Stomach (tissue), 9 donors: ENCODE measurements around the gene EMP3. TPM values are rescaled to one million over a fixed set of nuclear protein-coding genes. Genes with fewer than 3 reads are reported as not detected.

Source experiments
- DNase-seq, 2 donors: peaks; one replicate each; pipeline versions ENCODE4 v3.0.0 to v3.0.0-alpha.2; 2013 to 2019
- H3K27ac ChIP-seq, 5 donors: fragments of 200-600 bp in 4 of 5; sonication (generic) in 4 of 5; one replicate each; pipeline ENCODE4 v1.5.1; 2013 to 2019; ENCODE audit warnings: mild to moderate bottlenecking in 1 of 5, moderate library complexity in 1 of 5
- H3K27me3 ChIP-seq, 3 donors: fragments of 200-600 bp; sonication (generic); one replicate each; pipeline ENCODE4 v1.5.1; 2017 to 2019; ENCODE audit warnings: mixed run types in 1 of 3
- H3K36me3 ChIP-seq, 4 donors: fragments of 200-600 bp; sonication (generic); 1 replicate in 3 of 4; 2 replicates in 1 of 4; pipeline ENCODE4 v1.5.1; 2016 to 2019
- H3K4me1 ChIP-seq, 4 donors: fragments of 200-600 bp; sonication (generic); one replicate each; pipeline ENCODE4 v1.5.1; 2016 to 2019
- H3K4me3 ChIP-seq, 4 donors: fragments of 200-600 bp; sonication (generic) in 3 of 4; one replicate each; pipeline ENCODE4 v1.5.1; 2016 to 2019; ENCODE audit warnings: mild to moderate bottlenecking in 1 of 4
- H3K9me3 ChIP-seq, 4 donors: fragments of 200-600 bp; sonication (generic); one replicate each; pipeline ENCODE4 v1.5.1; 2016 to 2019
- EP300 ChIP-seq: sonication (generic); formaldehyde crosslinking; IDR thresholded peaks from one replicate; pipeline ENCODE4 v1.6.1; 2017; ENCODE audit warnings: antibody characterized with exemption
- POLR2A ChIP-seq, 4 donors: fragments of 450-650 bp; IDR thresholded peaks; one replicate each; pipeline ENCODE4 v1.6.1; 2016; ENCODE audit warnings: antibody characterized with exemption in 4 of 4, control low read depth in 2 of 4, mild to moderate bottlenecking in 1 of 4, moderate library complexity in 1 of 4
- POLR2AphosphoS5 ChIP-seq, 3 donors: sonication (generic); formaldehyde crosslinking; IDR thresholded peaks; one replicate each; pipeline ENCODE4 v1.6.1; 2016; ENCODE audit warnings: antibody characterized with exemption in 3 of 3
- WGBS, 5 donors: extraction: QIAGEN DNeasy Blood & Tissue Kit in 3 of 5; methylation state at CpG; one replicate each; pipeline versions ENCODE4 v1.1.5 to v1.1.7; 2013 to 2018; 5-methylcytosine and 5-hydroxymethylcytosine counted together
- intact Hi-C: fragments of 100-400 bp; cut with DNase I; formaldehyde crosslinking; loops from one replicate; pipeline ENCODE4 v1.15.1; 2023; ENCODE audit warnings: low total_unique reads
- polyA plus RNA-seq, 3 donors: library from polyadenylated mRNA; stranded (reverse); fragments of 200-250 nt; gene quantifications; one replicate each; pipeline ENCODE4 v1.2.3, GENCODE V29; 2013
- total RNA-seq, 5 donors: library from RNA; depleted of rRNA; stranded (reverse); fragments of >200 nt; gene quantifications; one replicate each; pipeline versions ENCODE4 v1.1.0 to v1.2.3, GENCODE V29; 2014 to 2016
- TF ChIP-seq, protein P1 (sequence below), 7 experiments: fragments of 450-650 bp in 4 of 7; fragments of 200-600 bp in 3 of 7; sonication (generic) in 3 of 7; IDR thresholded peaks; one replicate each; pipeline ENCODE4 v1.5.1; 2016 to 2019; ENCODE audit warnings: antibody characterized with exemption in 7 of 7, control low read depth in 2 of 7, mild to moderate bottlenecking in 1 of 7
- donor health status: healthy with polysubstance abuse.
- donor health status: Bipolar disorder and iron deficiency.
- donor health status: healthy.

EMP3 gene
- total and polyA plus RNA-seq, 8 donors = 6.4 to 61.4 (median 44.4) TPM

DNA sequence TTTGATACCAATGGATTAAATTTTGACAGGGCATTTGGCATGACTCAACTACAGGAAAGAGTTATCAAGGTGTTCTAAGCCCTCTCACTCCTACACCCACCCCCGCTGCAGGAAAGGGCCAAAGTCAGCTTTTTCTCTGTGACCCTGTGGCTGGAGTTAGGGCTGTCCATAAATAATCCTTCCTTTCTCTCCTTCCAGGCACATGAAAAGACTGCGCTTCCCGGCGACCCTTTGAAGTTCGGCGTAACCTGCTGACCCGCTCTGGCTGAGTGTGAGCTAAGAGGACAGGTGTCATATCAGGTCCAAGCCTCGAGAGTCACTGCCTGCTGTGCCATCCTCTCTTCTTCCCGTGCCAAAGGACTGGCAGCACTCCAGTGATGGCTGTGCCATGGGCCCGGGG, 29.9 kb upstream of the EMP3 start:
- peaks cover 7 to 13% (median 10%) of the 10 kb centered on the region in 4 donors for H3K4me1 ChIP-seq
- intact Hi-C loops = no loop called here
- no peak overlapping the region for H3K27ac ChIP-seq
- WGBS, 5 donors = 62 to 75% (median 69%) methylated on average over 10 of the region's 10 CpGs
- H3K4me3 ChIP-seq = no peak overlapping the region
- H3K9me3 ChIP-seq = no peaks in the 10 kb centered on the region
- TF ChIP-seq, protein P1, sequence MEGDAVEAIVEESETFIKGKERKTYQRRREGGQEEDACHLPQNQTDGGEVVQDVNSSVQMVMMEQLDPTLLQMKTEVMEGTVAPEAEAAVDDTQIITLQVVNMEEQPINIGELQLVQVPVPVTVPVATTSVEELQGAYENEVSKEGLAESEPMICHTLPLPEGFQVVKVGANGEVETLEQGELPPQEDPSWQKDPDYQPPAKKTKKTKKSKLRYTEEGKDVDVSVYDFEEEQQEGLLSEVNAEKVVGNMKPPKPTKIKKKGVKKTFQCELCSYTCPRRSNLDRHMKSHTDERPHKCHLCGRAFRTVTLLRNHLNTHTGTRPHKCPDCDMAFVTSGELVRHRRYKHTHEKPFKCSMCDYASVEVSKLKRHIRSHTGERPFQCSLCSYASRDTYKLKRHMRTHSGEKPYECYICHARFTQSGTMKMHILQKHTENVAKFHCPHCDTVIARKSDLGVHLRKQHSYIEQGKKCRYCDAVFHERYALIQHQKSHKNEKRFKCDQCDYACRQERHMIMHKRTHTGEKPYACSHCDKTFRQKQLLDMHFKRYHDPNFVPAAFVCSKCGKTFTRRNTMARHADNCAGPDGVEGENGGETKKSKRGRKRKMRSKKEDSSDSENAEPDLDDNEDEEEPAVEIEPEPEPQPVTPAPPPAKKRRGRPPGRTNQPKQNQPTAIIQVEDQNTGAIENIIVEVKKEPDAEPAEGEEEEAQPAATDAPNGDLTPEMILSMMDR (IDR thresholded peaks at IDR 0.05) = no peak
- TF ChIP-seq EP300 = no peak
- TF ChIP-seq POLR2A (IDR thresholded peaks at IDR 0.05) = no peak
- TF ChIP-seq POLR2AphosphoS5 (IDR thresholded peaks at IDR 0.05) = no peak
- no peaks in the 10 kb centered on the region for H3K36me3 ChIP-seq
- DNase-seq = no peak
- H3K27me3 ChIP-seq = peaks cover 0 to 36% (median 7%) of the 10 kb centered on the region in 3 donors

DNA sequence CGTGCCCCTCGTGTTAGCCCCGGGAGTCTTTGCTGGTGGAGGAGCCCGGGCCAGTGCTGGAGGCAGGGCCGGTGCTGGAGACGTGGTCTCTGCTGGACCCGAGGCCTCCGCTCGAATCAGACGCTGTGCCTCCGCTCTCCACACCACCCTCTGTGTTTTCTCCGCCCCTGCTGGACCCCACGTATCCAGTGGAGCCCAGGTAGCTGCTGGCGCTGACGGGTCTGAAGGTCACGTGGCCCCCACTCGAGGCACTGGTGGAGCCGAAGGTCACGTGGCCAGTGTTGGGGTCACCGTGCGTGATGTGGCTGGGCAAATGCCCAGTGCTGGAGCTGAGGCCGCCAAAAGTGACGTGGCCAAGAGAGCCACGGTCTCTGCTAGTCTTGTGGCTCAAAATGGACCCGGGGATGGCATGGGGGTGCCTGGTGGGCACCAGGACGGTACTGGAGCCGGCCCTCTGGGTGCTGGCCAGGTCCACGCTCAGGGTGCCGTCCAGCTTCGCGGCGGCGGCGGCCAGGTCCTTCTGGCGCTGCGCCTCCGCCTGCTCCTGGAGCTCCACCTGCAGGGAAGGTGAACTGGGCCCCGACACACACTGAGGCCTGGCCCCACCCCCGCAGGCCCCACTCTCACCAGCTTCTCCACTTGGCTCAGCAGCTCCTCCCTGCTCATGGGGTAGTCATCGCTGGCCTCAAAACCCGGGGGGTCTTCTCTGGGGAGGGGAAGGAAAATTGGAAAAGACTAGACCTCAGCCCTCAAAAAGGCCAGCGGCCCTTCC, 28.2 kb upstream of the EMP3 start:
- H3K27me3 ChIP-seq = peaks cover 0 to 30% (median 0%) of the 10 kb centered on the region in 3 donors
- no peak for DNase-seq
- WGBS, 5 donors = 78 to 88% (median 84%) methylated on average over 30 to 42 of the region's 42 CpGs

DNA sequence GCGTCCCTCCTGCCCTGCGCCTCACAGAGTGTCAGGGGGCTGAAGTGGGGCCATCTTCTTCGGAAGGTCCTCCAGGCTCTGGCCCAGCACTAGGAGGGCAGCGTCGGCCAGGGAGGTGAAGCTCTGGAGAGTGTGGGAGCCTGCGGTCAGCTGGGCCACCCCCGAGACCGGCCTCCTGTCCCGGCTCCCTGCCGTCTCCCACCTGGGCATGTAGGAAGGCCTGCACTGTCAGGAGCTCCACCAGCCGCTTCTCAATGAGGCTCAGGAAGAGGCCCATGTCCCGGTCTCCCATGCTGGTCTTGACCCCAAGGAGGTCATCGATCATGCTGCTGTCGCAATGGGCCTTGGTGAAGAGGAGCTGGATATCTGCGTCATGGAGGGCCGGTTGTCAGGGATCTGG, 27.4 kb upstream of the EMP3 start:
- WGBS, 5 donors = 89 to 94% (median 92%) methylated on average over 11 to 16 of the region's 16 CpGs
- H3K4me1 ChIP-seq = no peaks in the 10 kb centered on the region
- intact Hi-C loops = no loop called here

More for the DNA sequence above, 28.2 kb upstream of the EMP3 start:
- no peak for TF ChIP-seq POLR2AphosphoS5 (IDR thresholded peaks at IDR 0.05)
- TF ChIP-seq, protein P1 (IDR thresholded peaks at IDR 0.05) = no peak
- no peak for TF ChIP-seq EP300
- no peak for TF ChIP-seq POLR2A (IDR thresholded peaks at IDR 0.05)
- Histone ChIP-seq H3K36me3 (no peaks in the 10 kb centered on the region), H3K4me1 (no peaks in the 10 kb centered on the region), H3K9me3 (no peaks in the 10 kb centered on the region), H3K27ac (no peak overlapping the region), H3K4me3 (no peak overlapping the region)
- intact Hi-C loops = no loop called here

DNA sequence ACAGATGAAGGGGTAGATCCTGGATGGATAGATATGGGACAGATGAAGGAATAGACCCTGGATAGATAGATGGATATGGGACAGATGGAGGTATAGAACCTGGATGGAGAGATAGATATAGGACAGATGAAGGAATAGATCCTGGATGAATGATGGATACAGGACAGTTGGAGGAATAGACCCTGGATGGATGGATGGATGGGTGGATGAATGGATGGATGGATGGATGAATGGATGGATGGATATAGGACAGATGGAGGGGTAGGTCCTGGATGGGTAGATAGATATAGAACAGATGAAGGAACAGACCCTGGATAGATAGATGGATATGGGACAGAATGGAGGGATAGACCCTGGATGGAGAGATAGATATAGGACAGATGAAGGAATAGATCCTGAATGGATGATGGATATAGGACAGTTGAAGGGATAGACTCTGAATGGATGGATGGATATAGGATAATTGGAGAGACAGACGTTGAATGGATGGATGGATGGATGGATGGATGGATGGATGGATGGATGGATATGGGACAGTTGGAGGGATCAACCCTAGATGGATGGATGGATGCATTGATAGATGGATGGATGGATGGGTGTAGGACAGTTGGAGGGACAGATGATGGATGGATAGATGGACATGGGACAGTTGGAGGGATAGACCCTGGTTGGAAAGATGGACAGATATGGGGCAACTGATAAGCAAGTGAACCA, 23.3 kb upstream of the EMP3 start:
- TF ChIP-seq, protein P1 (IDR thresholded peaks at IDR 0.05) = no peak
- no peak for TF ChIP-seq POLR2AphosphoS5 (IDR thresholded peaks at IDR 0.05)
- TF ChIP-seq EP300 = no peak
- no peak for TF ChIP-seq POLR2A (IDR thresholded peaks at IDR 0.05)
- 87 to 95% (median 89%) methylated on average over 1 of the region's 1 CpG for WGBS, 5 donors
- Histone ChIP-seq H3K27ac (no peak overlapping the region), H3K27me3 (peaks cover 0 to 6% (median 0%) of the 10 kb centered on the region in 3 donors), H3K9me3 (no peaks in the 10 kb centered on the region), H3K4me1 (no peaks in the 10 kb centered on the region), H3K4me3 (no peak overlapping the region), H3K36me3 (no peaks in the 10 kb centered on the region)
- DNase-seq = no peak
- intact Hi-C loops = no loop called here

More for the DNA sequence above, 27.4 kb upstream of the EMP3 start:
- H3K9me3 ChIP-seq = no peaks in the 10 kb centered on the region
- no peak for DNase-seq
- H3K4me3 ChIP-seq = no peak overlapping the region
- H3K27me3 ChIP-seq = peaks cover 0 to 30% (median 0%) of the 10 kb centered on the region in 3 donors
- H3K36me3 ChIP-seq = no peaks in the 10 kb centered on the region
- TF ChIP-seq, protein P1 (IDR thresholded peaks at IDR 0.05) = no peak
- TF ChIP-seq EP300 = no peak
- no peak for TF ChIP-seq POLR2AphosphoS5 (IDR thresholded peaks at IDR 0.05)
- TF ChIP-seq POLR2A (IDR thresholded peaks at IDR 0.05) = no peak
- H3K27ac ChIP-seq = no peak overlapping the region
